Right lobe of liver (tissue), 6 donors: ENCODE measurements around the gene CFAP57. TPM values are rescaled to one million over a fixed set of nuclear protein-coding genes. Genes with fewer than 3 reads are reported as not detected.

Experiments used
- ATAC-seq, 4 donors: fragments of 200-7000 bp; cut with Tn5 transposase; one replicate each; pipeline ENCODE4 v1.9.1; 2020; ENCODE audit warnings: mild to moderate bottlenecking in 4 of 4, moderate library complexity in 4 of 4
- DNase-seq, 3 donors: peaks; one replicate each; pipeline ENCODE4 v3.0.0-alpha.2; 2020
- H3K27ac ChIP-seq, 3 donors: fragments of 200-600 bp; one replicate each; pipeline ENCODE4 v1.8.0; 2022
- H3K27me3 ChIP-seq, 2 donors: fragments of 200-600 bp; one replicate each; pipeline ENCODE4 v1.8.0; 2022
- H3K36me3 ChIP-seq, 4 donors: fragments of 200-600 bp; sonication (generic) in 1 of 4; one replicate each; pipeline versions ENCODE4 v1.5.1 to v1.8.0; 2017 to 2022; ENCODE audit warnings: control low read depth in 1 of 4
- H3K4me1 ChIP-seq, 4 donors: fragments of 200-600 bp; sonication (generic) in 1 of 4; one replicate each; pipeline versions ENCODE4 v1.5.1 to v1.8.0; 2017 to 2022; ENCODE audit warnings: control low read depth in 1 of 4
- H3K4me3 ChIP-seq, 3 donors: fragments of 200-600 bp; one replicate each; pipeline ENCODE4 v1.8.0; 2022
- H3K9me3 ChIP-seq, 4 donors: fragments of 200-600 bp; sonication (generic) in 1 of 4; one replicate each; pipeline versions ENCODE4 v1.5.1 to v1.8.0; 2017 to 2022; ENCODE audit warnings: control low read depth in 1 of 4
- CTCF ChIP-seq, 4 donors: fragments of 200-600 bp in 3 of 4; fragments of 450-650 bp in 1 of 4; IDR thresholded peaks; one replicate each; pipeline versions ENCODE4 v1.5.1 to v1.8.0; 2016 to 2022; ENCODE audit warnings: antibody characterized with exemption in 4 of 4, mild to moderate bottlenecking in 2 of 4
- POLR2A ChIP-seq: fragments of 450-650 bp; IDR thresholded peaks from one replicate; pipeline ENCODE4 v1.6.1; 2017; ENCODE audit warnings: antibody characterized with exemption, mild to moderate bottlenecking
- whole genome bisulfite sequencing: methylation state at CpG from one replicate; pipeline ENCODE4 v1.1.6; 2018; ENCODE audit warnings: low coverage, low lambda C conversion rate; ENCODE audit not compliant: insufficient coverage; ENCODE audit errors: missing lambda C conversion rate; 5-methylcytosine and 5-hydroxymethylcytosine counted together
- intact Hi-C, 2 donors: fragments of 100-400 bp; cut with DNase I; formaldehyde crosslinking; loops; one replicate each; pipeline versions ENCODE4 v1.11.2 to v1.14.1; 2022
- total RNA-seq, 6 experiments: library from RNA; depleted of rRNA in 2 of 6; stranded (reverse); fragments of >200 nt in 2 of 6; fragmentation: NEBNext Ultra II Directional in 3 of 6; extraction: Animal tissue kit (Norgen Biotek cat#: 25700) in 3 of 6; gene quantifications; one replicate each; pipeline versions ENCODE4 v1.1.0 to v1.2.4, GENCODE V29; 2016 to 2023
- donor health status: DM: no; HTN: yes; CAD: no.
- donor health status: DM: no; HTN: no; CAD: no.
- donor health status: DM: no; HTN: no; CAD: no.
- donor health status: DM: no; HTN: yes; CAD: no.
- donor health status: DM: no; HTN: yes; CAD: no.

CFAP57 gene
- total RNA-seq, 6 experiments from 2014 or later = not detected

- H3K27me3 ChIP-seq = no peaks in the 10 kb centered on the region
- DNase-seq (no peak), ATAC-seq (no peak)
- TF ChIP-seq CTCF (IDR thresholded peaks at IDR 0.05) (no peak), POLR2A (no peak)
- no peak overlapping the region for H3K4me3 ChIP-seq
- 73% methylated on average over 3 of the region's 6 CpGs for WGBS
- no peaks in the 10 kb centered on the region for H3K36me3 ChIP-seq
- H3K4me1 ChIP-seq = peaks cover 0 to 27% (median 8%) of the 10 kb centered on the region in 4 donors
- no peak overlapping the region for H3K27ac ChIP-seq
- no peaks in the 10 kb centered on the region for H3K9me3 ChIP-seq
- intact Hi-C loops = loop anchor here (10.0 kb wide), 2 partner anchors 155 to 175 kb away; partner anchors contain the start of genes MED8 (in 2 of the 2) and SZT2 (in 2 of the 2)
Observed at GRCh38 chr1:43229826-43230780, 58.0 kb downstream of the CFAP57 start.

- Histone ChIP-seq H3K36me3 (no peaks in the 10 kb centered on the region), H3K27ac (peak overlapping the region in 1 of 3 donors; percentile 13), H3K4me1 (peaks cover 0 to 44% (median 17%) of the 10 kb centered on the region in 4 donors), H3K4me3 (no peak overlapping the region), H3K9me3 (no peaks in the 10 kb centered on the region), H3K27me3 (no peaks in the 10 kb centered on the region)
- ATAC-seq (no peak), DNase-seq (no peak)
- 39% methylated on average over 4 of the region's 4 CpGs for WGBS
- intact Hi-C loops = loop anchor here (10.0 kb wide), 1 partner anchor 153 kb away; the partner anchor contains the start of genes MED8 (in 2 of the 2) and SZT2 (in 2 of the 2)
- TF ChIP-seq POLR2A (no peak), CTCF (IDR thresholded peaks at IDR 0.05) (no peak)
Observed at GRCh38 chr1:43232074-43232473, 59.9 kb downstream of the CFAP57 start.

- DNase-seq (no peak), ATAC-seq (no peak)
- Histone ChIP-seq H3K4me1 (peaks cover 0 to 48% (median 19%) of the 10 kb centered on the region in 4 donors), H3K4me3 (no peak overlapping the region), H3K9me3 (no peaks in the 10 kb centered on the region), H3K27ac (peak overlapping the region in 2 of 3 donors; percentile 13), H3K36me3 (no peaks in the 10 kb centered on the region), H3K27me3 (no peaks in the 10 kb centered on the region)
- TF ChIP-seq CTCF (IDR thresholded peaks at IDR 0.05) = no peak
- 65% methylated on average over 4 of the region's 4 CpGs for WGBS
- intact Hi-C loops = loop anchor here (10.0 kb wide), 1 partner anchor 152 kb away; the partner anchor contains the start of genes MED8 (in 2 of the 2) and SZT2 (in 2 of the 2)
Observed at GRCh38 chr1:43232482-43232881, 60.4 kb downstream of the CFAP57 start.

GRCh38 chr1:43233631-43234030, 61.5 kb downstream of the CFAP57 start:
- DNase-seq (no peak), ATAC-seq (no peak)
- H3K36me3 ChIP-seq = no peaks in the 10 kb centered on the region
- H3K4me3 ChIP-seq = no peak overlapping the region
- 76% methylated on average over 5 of the region's 5 CpGs for WGBS
- H3K27me3 ChIP-seq = no peaks in the 10 kb centered on the region
- TF ChIP-seq POLR2A = no peak
- no peak for TF ChIP-seq CTCF (IDR thresholded peaks at IDR 0.05)
- H3K27ac ChIP-seq = no peak overlapping the region
- peaks cover 0 to 58% (median 24%) of the 10 kb centered on the region in 4 donors for H3K4me1 ChIP-seq
- intact Hi-C loops = loop anchor here (10.0 kb wide), 1 partner anchor 151 kb away; the partner anchor contains the start of genes MED8 (in 2 of the 2) and SZT2 (in 2 of the 2)
- no peaks in the 10 kb centered on the region for H3K9me3 ChIP-seq
